HG03342 (cell line): ENCODE measurements around the gene UBB.

ENCODE experiments used
- ATAC-seq: cut with Tn5 transposase; IDR thresholded peaks from one replicate; pipeline ENCODE4 v1.9.1; 2021; ENCODE audit warnings: mild to moderate bottlenecking, moderate library complexity; ENCODE audit not compliant: unreplicated experiment

UBB gene

DNA sequence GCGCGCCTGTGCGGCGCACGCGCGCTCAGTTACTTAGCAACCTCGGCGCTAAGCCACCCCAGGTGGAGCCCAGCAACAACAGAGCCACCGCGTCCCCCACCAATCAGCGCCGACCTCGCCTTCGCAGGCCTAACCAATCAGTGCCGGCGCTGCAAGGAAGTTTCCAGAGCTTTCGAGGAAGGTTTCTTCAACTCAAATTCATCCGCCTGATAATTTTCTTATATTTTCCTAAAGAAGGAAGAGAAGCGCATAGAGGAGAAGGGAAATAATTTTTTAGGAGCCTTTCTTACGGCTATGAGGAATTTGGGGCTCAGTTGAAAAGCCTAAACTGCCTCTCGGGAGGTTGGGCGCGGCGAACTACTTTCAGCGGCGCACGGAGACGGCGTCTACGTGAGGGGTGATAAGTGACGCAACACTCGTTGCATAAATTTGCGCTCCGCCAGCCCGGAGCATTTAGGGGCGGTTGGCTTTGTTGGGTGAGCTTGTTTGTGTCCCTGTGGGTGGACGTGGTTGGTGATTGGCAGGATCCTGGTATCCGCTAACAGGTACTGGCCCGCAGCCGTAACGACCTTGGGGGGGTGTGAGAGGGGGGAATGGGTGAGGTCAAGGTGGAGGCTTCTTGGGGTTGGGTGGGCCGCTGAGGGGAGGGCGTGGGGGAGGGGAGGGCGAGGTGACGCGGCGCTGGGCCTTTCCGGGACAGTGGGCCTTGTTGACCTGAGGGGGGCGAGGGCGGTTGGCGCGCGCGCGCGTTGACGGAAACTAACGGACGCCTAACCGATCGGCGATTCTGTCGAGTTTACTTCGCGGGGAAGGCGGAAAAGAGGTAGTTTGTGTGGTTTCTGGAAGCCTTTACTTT lies at the start of gene UBB:
Gene UBB, plus strand, starts transcription at position 452 of the 856 bp plus-strand sequence. CDS start 817 bp downstream, outside the sequence.
- ATAC-seq, result peak; percentile 85

DNA sequence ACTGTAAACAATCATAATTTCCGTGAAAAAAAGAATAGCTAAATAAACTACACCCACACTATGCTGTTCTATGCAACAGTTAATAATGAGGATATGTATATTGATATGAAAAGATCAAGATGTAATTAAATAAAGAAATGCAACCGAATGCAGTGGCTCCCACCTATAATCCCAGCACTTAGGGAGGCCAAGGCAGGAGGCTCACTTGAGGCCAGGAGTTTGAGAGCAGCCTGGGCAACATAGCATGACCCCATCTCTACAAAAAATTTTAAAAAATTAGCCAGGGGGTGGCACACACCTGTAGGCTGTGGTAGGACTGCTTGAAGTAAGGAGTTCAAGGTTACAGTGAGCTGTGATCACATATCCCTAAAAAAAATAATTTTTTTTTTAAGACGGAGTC lies 42.5 kb upstream of the UBB start:
- ATAC-seq, result no peak

DNA sequence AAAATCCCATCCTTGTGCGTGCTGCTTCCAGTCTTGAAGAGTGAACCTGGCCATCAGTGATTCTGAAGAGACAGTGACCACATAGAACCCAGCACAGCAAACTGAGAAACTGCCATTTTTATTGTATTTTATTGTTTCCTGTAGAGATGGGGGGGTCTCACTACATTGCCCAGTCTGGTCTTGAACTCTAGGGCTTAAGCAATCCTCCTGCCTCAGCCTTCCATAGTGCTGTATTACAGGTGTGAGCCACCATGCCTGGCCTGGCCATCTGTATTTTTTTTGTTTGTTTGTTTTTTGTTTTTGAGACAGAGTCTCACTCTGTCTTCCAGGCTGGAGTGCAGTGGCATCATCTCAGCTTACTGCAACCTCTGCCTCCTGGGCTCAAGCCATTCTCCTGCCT lies 41.5 kb upstream of the UBB start:
- ATAC-seq, result no peak

DNA sequence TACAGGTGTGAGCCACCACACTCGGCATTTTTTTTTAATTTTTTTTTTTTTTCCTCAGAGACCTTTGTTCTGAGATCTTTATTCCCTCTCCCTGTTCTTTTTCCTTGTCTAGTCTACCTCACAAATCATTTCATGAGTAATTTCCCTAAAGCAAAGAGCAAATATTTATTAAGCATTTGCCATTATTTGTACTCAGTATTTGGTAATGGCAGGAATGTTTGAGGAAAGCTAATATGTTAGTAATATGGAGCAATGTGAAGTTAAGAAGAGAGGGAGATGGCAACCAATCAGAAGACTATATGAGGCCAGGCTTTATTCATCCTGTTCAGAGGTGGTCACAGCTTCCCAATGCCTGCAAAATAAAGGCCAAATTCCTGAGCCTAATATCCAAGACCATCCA lies 40.9 kb upstream of the UBB start:
- ATAC-seq, result no peak

DNA sequence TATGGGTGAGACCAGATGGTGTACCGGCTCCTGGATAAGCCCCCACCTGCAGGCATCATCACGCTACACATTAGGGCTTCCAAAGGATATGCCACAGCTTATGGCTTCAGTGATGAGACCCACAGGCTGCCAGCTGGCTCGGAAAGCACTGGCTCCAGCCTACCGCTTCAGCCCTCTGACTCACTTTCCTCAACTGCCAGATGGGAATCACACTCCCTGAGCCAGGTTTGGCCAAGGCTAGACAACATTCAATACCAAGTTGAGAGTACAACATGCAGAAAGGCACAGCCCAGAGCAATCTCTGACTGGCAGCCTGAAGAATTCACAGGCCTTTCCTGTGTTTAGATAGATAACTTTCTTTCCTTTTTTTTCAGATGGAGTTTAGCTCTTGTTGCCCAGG lies 37.9 kb upstream of the UBB start:
- ATAC-seq, result no peak

DNA sequence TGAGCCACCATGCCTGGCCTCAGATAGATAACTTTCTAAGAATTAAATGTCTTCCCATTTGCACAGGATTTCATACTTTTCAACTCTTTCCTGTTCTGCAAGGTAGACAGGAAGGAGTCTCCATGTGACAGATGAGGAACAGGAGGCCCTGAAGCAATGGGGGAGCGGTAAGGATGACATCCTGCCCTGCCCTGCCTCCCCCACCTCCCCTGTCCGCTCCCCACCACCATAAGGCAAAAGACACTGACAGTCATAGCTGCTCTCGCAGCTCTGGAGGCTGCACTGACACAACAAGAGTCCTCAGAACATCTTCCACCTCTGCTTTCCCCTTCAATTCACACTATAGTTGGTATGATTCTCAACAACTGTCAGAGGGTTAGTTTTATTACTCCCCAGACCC lies 37.3 kb upstream of the UBB start:
- ATAC-seq, result no peak

DNA sequence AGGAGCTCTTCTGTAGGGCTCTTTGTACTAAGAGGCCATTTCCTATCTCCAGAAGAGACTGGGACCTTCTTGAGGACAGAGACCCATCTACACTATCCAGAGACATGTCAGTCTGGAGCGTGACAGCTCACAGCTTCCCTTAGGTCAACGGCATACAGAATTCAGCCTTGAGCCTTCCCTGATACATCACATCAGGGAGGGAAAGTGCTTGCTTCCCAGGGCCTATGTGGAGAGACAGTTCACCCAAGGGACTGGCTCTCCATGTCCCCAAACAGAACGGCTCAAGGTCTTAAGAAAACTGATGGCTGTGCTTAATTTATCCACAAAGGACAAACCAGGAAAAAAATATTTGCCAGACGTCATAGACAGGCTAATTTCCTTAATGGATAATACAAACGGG lies 35.3 kb upstream of the UBB start:
- no peak for ATAC-seq

DNA sequence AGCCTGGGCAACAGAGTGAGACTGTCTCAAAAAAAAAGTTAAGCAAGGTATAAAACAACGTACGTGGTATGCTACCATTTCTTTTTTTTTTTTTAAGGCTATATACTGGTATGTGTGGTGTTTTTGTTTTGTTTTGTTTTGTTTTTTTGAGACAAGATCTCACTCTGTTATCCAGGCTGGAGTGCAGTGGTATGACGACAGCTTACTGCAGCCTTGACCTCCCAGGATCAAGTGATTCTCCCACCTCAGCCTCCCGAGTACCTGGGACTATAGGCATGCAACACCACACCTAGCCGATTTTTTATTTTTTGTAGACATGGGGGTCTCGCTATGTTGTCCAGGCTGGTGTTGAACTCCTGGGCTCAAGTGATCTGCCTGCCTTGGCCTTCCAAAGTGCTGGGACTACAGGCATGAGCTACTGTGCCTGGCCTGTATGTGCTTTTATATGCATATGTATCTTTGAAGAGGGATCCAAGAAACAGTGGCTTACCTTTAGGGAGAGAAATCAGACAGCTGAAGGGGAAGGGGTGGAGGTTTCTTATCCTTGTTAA lies 34.1 kb upstream of the UBB start:
- no peak for ATAC-seq

DNA sequence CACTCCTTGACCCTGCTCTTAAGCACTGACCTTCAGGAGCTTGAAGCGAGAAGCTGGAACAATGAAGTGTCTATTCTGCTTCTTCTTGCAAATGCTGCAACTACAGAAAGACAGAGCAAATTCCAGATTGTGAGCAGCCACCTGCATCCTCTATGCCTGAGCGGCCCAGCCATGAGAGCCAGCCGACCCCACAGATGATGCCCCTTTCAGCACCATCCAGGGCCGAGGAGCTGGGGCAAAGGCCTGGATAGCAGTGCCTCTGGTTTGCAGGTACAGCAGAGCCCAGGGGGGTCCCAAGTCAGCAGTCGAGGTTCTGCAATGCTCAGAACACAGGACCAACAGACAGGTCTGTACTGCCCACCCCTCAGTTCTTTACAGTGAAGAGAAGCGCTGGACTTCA lies 32.3 kb upstream of the UBB start:
- ATAC-seq, result no peak

DNA sequence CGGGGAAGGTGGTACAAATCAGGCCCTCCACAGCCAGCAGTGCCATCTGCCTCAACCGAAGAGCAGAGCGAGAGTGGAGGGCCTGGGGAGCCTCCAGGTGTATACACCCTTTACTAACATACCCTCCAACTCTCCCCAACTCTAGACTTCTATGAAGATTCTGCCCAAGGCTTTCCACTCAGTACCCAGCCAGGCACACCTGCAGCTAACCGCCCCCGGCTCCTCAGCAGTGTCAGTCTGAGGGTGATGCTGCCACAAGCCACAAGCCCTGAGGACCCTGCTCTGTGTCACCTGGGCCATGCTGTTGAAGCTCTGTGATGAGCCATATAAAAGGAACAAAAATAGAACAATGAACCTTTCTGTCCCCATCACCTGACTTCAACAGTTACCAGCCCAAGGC lies 31.5 kb upstream of the UBB start:
- no peak for ATAC-seq

DNA sequence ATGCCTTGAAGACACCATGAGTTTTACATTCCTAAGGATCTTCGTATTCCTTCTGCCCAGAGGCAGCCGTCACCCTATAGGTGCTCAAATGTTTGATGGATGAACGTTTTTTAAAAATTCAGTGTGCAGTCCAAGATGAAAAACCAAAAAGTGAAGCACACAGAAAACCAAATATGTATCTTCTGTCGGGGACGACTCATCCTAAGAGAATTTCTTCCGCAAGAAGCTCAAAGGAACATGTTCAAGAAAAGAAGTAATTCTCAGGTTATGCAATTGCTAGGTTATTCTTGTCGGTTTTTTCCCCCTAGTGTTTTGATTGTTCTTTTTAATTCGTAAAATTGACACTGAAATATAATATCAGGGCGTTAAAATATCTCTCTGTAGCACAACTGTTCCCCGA lies 29.1 kb upstream of the UBB start:
- ATAC-seq, result no peak

DNA sequence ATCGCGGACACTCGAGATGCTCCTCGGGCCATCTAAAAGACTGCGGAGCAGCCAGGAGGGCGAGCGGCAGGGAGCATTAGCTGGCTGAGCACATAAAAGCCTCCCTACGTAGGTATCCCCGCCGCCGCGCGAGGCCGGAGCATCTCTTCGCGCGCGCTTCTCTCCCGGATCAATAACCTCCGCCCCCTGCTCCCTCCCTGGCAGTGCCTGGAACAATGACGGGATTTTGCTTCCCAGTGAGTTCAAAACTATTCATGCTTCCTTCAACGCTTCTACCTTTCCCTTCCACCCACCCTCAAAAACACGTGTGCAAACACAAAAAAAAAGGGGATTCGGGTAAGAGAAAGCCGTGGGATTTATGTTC lies 28.6 kb upstream of the UBB start:
- ATAC-seq, result no peak

DNA sequence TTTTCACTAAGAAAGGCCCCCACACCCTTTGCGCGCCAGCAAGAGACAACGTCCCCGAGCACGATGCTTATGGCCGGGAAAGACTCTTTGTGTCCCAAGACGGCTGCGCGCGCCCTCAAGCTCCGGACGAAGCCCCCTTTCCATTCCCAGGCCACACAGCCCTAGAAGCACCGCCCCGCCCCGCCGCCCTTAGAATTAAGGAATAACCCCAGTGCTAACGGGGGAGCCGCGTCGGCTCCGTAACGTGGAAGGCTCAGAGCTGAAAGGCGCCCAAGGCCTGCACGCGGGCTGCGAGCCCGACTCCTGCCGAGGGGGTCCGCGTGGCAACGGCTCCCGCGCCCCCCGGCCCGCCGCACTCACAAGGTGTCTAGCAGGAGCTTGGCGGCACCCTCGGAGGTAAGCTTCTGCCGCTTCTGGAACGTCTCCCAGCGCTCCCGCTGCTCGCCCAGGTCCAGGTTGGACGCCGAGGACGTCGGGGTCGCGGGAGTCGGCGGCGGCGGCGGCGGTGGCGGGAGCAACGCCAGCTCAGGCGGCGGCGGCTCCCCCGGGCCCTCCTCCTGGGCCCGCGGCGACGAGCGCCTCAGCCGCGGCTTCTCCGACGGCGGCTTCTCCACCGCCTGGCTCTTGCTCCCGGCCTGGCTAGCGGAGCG lies 28.1 kb upstream of the UBB start:
- peak; percentile 50 for ATAC-seq

DNA sequence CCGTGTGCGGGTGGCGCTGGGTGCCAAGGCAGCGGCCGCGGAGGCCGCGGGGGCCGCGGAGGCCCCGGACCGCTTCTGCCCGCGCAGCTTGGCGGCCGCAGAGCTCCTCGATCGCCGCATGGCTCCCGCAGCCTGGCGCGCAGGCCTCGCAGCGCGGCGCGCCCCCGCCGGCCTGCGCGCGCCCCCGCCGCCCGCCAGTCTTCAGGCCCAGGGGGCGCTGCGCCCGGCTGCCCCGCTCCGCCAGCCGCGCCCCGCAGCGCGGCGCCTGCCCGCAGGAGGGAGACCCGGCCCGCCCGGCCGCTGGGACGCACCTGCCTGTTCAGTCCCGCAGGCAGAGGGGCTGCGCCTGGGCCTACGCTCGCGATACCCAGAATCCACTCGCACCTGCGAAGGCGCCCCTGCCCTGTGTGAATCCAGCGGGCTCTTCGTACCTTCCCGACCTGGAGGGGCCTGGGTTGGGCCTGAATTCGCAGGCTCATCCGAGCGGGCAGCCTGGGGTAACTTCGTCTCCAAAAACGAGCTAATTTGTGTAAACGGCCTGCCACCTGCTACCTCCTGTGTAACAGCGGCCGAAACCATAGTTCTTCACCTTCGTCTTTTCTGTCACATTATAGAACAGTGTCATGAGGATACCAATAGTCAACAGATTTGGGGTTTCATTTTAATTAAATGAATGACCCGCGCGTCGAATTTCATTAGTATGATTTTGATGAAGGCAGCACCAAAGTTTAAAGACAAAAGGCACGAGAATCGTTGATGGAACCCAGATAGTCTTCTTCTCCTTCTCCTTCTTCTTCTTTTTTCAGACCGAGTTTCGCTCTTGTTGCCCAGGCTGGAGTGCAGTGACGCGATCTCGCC lies 27.3 kb upstream of the UBB start, which contains the start of gene CENPV:
Gene CENPV, minus strand, starts transcription at position 153 of the 858 bp plus-strand sequence. Its CDS starts 33 bp downstream, at position 120.
- ATAC-seq, result peak; percentile 74

DNA sequence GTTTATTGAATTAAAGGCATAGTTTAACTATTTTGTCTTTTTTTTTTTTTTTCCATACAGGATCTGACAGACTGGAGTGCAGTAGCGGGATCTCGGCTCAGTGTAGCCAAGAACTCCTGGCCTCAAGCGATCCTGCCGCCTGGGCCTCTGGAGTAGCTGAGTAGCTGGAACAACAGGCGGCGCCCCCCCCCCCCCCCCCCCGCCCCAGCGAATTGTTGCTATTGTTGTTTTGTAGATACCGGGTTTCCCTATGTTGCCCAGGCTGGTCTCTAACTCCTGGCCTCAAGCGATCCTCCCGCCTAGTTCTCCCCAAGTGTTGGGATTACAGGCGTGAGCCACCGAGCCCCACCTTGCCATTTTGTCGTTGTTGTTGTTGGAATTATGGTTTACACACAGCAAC lies 26.3 kb upstream of the UBB start:
- ATAC-seq, result no peak

DNA sequence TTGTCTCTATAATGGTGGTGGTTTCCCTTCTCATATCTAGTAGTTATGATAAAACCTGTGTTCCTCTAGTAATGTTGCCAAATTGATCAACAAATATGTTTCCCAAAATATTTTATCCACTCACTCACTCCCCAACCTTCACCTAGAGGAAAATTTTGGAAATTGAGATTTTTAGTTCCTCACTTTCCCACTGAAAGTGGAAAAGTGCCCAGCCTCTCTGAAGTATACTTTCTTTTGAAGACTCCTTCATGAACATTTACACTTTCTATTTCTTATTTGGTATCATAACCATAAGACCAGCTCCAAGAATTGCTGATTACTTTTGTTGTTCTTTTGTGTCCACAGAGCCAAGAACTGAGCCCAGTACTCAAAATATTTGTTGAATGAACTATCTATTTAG lies 22.5 kb upstream of the UBB start:
- no peak for ATAC-seq

DNA sequence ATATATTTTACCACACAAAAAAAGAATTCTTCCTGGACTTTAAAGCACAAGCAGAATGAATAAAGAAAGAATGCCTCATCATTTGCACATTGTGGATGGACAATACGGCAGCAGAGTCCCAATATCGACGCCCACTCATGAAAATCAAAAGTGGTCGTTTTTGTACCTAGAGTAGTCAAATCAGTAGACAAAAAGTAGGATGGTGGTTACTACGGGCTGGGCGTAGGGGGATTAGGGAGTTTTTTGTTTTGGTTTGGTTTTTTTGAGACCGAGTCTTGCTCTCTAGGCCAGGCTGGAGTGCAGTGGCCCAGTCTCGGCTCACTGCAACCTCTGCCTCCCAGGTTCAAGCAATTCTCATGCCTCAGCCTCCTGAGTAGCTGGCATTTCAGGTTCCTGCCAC lies 19.0 kb upstream of the UBB start:
- ATAC-seq, result no peak

DNA sequence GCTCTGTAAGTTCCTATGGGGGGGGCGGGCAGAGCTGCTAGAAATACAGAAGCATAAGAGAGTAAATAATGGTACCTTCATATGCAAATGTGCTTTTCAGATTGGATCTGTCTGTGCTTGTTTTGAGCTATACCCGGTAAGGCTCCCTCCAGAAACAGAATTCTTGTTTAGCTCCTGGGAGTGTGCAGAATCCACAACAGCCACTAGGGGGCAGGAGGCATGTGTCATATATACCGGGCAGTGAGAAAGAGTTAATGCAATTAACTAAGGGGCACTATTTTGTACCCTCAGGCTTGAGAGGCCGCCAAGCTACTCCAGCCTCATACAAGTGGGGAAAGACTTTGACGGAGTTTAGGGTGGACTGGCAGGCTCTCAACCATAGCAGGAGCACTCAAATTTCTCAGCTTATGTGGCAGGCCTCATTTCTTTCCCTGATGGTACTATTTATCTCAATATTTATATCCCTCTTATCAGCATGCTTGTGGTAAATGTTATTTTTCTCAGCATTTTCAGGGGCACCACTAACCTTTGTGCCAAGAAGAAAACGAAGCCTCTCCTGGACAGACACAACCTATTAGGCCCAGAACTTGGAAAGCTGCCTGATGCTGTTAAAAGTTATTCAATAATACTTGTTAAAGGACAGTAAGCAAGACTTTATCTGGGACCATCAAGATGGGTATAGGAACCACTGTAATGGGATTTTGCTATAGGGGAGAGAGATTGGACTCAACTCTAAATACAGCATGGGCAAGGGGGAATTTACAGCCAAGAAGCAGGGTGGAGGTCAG lies 16.9 kb upstream of the UBB start:
- peak; percentile 71 for ATAC-seq

DNA sequence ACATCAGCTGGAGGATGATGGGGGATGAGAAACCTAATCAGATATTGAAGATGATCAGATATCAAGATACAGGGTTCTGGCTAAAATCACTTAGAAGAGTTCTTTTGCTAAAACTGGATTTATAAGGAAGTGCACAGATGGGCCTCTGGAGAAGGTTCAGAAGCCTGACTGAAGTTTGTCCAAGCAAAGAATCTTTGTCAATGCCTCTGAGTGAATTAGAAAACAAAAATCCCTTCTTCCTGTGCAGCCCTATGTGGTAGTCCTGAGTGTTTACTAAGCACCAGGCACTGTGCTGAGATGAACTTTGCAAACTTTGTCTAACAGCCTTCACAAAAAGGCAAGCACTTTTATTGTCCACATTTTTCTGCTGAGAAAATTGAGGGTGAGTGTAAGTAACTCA lies 16.3 kb upstream of the UBB start:
- ATAC-seq, result no peak

DNA sequence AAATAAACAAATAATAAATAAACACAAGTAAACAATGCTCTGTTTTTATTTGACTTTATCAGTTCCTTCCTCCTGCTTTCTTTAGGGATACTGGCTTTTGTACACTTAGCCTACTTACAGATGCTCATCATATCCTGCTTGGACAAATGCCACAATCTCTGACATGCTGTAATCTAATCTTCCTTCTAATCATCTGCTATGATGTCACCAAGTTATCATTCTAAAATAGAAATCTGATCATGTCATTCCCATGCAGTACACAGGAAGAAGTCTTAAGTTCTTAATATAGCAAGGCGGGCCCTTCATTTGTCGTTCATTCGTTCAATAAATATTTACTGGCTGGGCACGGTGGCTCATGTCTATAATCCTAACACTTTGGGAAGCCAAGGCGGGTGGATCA lies 9.1 kb upstream of the UBB start:
- no peak for ATAC-seq
